T-helper 22 cell (primary cell): Measurements from ENCODE around the gene ITGA5.

Experiments
- DNase-seq: peaks from one replicate; pipeline ENCODE4 v3.0.0-alpha.2; 2020; ENCODE audit warnings: low read depth

ITGA5 gene

GRCh38 chr12:54352891-54353874, 65.9 kb downstream of the ITGA5 start:
- no peak for DNase-seq

- DNase-seq = no peak
These were observed 67.0 kb downstream of the ITGA5 start for GRCh38 chr12:54352022-54352531.

- DNase-seq = no peak
These were observed 67.7 kb downstream of the ITGA5 start for GRCh38 chr12:54351341-54351740.

GRCh38 chr12:54350743-54351142, 68.3 kb downstream of the ITGA5 start:
- DNase-seq = no peak

- DNase-seq = no peak
These were observed 69.4 kb downstream of the ITGA5 start for GRCh38 chr12:54349679-54350078.

- DNase-seq = no peak
These were observed 70.0 kb downstream of the ITGA5 start for GRCh38 chr12:54349036-54349435.
